HG02943 (cell line): ENCODE results near the gene PLD6.
"Not testable (repeated sequence)": the region's sequence is repeated elsewhere in the genome, so short reads cannot be mapped to it uniquely, and the experiment has no call there.

Experiments used
- ATAC-seq: cut with Tn5 transposase; IDR thresholded peaks from one replicate; pipeline ENCODE4 v1.9.1; 2021; ENCODE audit warnings: mild to moderate bottlenecking, low read depth, moderate library complexity; ENCODE audit not compliant: unreplicated experiment

The PLD6 gene

DNA sequence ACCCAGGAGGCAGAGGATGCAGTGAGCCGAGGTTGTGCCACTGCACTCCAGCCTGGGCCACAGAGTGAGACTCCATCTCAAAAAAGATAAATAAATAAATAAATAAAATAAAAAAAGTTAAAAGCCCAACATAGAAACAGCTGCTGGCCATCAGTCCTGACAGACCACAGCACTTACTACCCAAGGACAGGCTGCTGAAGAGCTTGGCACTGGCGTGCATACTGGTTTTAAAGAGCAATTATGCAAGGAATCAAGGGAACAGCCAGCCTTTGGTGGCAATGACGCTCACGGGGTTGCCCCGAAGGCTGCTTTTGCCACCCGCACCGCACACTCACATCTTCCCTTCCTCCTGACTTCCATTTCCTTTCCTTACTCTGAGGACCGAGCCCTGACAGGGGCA is 4.2 kb downstream of the PLD6 start:
- ATAC-seq: no peak

GRCh38 chr17:17201271-17201670 is 4.9 kb downstream of the PLD6 start:
- ATAC-seq: no peak

- ATAC-seq: no peak
Observed at GRCh38 chr17:17200831-17201230, 5.3 kb downstream of the PLD6 start.

DNA sequence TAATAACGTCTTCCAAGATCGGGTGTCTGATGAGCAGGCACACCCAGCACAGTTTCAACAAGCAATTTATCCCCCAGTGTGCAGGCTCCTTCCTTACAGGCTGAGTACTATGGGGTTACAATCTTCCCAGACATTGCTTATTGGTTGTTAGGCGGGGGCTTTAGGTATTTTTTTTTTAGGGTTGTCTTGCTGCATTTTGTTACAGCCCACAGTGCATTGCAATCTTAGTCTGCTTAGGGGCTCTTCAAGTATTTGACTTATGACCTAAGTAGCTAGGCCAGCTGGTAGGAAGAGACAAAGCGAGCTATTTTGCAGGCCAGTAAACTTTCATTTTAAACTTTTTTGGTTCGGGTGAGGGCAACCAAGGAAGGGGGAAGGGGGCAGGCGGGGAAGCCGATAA is 5.8 kb downstream of the PLD6 start:
- no peak for ATAC-seq

GRCh38 chr17:17198281-17198680 is 7.9 kb downstream of the PLD6 start:
- ATAC-seq: no peak

DNA sequence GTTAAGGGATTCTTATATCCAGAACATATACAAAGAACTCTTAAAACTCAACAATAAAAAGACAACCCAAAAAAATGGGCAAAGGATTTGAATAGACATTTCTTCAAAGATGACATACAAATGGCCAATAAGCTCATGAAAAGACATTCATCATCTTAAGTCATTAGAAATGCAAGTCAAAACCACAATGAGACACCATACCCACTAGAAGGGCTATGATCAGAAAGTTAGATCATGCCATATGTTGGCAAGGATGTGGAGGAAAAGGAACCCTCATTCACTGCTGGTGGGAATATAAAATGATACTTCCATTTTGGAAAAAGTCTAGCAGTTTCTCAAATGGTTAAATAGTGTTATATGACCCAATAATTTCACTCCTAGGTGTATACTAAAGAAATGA is 9.4 kb downstream of the PLD6 start:
- no peak for ATAC-seq

- not testable (repeated sequence) for ATAC-seq
Observed at GRCh38 chr17:17195466-17195865, 10.7 kb downstream of the PLD6 start.

GRCh38 chr17:17191961-17192381 is 14.2 kb downstream of the PLD6 start:
- ATAC-seq: no peak

GRCh38 chr17:17191346-17191792 is 14.8 kb downstream of the PLD6 start:
- ATAC-seq: no peak

DNA sequence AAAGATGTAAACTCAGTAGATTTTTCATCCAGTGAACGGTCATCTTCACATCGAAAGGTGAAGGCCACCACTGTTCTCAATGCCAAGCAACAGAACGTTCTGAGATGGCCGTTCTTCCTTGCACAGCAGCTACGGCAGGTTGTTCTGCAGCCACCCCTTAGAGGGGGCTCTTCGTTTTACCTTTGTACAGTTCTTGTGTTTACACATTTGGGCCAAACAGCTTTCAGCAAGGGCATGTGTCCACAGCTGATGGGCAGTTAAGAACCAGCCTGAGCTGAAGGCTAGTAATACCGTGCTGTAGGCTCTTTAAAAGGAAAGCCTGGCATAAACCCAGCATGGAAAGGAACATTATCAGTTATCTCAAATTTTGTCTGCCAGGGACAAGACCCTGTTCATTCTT is 15.9 kb downstream of the PLD6 start:
- ATAC-seq: no peak

GRCh38 chr17:17189559-17189958 is 16.6 kb downstream of the PLD6 start:
- no peak for ATAC-seq

DNA sequence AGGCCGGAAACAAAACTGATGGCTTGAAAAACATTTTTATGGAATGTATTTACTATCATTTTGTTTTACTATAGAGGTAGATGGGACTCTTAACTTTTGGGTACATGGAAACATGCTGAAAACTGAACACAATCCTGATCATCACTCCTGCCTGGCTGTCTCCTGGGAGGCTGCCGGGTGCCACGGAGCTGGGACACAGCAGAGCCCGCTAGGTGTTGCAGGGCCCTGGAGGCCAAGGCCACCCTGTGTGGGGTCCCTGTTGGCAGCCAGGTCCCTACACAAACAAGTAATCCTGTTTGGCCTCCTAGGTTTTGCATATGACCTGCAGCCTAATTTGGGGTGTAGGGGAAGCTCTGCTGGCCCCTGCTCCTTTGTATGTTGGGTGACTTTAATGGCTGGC is 17.5 kb downstream of the PLD6 start:
- ATAC-seq: no peak

GRCh38 chr17:17186551-17187505 is 19.3 kb downstream of the PLD6 start:
- ATAC-seq: no peak

GRCh38 chr17:17186051-17186450 is 20.1 kb downstream of the PLD6 start:
- ATAC-seq: no peak

DNA sequence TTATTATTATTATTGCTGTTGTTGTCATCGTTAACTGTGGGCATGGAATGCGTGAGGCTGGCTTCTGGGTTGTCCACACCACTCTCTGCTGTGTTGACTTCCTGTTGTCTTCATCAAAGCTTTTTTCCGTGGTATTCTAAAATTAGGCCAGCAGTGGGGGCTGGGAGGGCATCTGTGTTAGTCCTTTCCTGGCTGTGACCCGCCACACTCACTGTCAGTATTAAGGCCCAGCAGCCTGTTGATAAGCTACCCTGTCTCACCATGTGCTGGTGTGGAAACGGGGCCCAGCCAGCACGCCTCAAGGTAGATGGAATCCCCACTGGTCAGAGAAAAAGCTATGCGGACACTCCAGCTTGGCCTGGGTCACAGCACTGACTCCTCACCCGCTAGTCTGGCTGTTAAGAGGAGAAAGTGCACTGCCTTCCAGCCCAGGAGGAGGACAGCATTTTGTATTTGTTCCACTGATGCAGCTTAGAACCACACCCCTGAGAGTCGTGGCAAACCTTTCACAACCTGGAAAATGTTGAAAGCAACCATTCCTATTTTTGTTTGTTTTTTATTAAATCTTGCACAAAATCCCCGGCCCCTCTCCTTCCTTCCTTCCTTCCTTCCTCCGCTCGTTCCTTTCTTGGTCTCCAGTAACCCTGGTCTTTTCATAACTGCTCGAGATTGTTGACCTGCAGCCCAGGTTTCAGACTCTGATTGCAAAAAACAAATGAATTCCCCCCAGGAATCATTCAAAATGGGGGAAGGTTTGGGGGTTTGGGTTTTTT is 21.0 kb downstream of the PLD6 start:
- ATAC-seq: not testable (repeated sequence)

DNA sequence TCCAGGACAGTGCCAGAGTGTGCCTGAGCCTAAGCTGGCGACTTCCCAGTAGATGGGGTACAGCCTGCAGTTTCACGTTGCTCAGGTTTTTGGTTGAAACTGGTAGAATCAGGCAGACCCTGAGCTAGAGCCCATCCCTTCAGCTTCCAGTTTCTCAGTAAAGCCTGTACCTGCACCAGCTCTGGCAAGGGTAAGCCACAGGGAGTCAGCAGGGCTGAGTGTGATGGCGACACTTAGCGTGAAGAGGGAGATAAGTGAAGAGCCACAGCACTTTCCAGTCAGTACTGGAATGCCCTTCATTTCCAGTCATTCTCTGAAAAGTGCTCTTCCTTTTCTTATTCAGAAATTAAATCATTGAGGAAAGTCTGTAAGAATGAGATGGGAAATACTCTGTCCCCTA is 22.4 kb downstream of the PLD6 start:
- ATAC-seq: no peak

DNA sequence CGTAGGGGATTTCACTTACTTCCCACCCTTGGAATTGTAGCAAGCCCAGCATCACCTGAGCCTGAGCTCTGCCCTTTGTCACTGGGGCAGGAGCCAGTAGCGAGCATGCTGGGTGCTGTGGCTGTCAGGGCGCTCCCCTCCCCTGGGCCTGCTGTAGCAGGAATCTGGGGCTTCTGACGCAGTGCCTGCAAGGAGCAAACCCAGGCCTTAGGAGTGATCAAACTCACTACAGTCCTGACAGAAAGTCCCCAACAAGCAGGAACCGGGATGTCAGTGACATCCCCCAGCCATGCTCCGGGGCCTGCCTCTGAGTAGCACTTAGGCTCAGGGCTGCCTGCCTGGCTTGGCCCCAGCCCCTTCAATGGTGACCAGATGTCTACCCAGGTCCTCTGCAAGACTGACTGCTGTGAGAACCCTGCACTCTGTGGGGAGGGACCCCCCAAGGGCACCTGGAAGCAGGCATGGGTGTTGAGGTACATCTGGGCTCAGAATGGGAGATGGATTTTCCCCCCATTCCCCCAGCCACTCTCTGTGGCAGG is 23.5 kb downstream of the PLD6 start:
- no peak for ATAC-seq

DNA sequence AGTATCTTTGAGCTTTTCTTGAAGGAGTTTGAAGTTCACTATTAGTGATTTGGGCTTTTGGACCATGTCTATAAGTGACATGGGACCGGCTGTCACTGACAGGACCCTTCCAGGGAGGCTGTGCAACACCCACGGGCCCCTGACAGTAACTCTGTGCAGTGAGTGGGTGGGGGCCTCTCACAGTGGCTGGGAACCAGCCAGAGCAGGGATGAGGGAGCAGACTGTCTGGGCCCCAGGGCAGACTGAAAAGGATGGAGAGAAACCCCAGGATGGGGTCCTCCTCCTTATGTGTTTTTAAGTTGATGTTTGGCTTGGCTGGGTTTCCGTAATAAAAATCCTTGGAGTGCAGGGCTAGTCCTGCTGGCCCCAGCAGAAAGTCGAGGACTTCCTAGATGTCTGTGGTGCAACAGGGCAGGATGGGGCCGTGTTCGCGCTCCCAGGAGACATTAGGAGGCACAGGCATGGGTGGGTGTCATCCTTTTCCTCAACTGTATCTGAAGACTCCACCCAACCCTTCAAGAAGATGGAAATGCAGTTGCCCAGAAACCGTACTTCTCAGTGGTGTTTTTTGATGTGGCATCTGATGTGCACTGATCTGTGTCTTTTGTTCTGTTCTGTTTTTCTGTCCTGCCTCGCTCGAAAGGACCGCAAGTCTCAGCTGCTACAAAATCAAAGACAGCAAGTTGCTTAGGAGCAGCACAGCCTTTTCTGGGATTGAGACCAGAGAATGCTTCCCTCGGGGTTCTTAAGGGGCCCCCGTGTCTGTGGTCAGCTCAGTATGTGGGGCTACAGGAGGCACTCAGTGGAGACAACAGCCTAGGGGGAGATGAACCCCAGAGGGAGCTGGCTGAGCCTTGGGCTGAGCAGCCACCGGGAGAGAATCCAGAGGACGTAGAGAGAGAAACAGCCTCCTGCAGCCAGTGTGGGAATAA is 24.2 kb downstream of the PLD6 start:
- ATAC-seq: no peak

GRCh38 chr17:17180741-17181525 is 25.2 kb downstream of the PLD6 start:
- ATAC-seq: no peak
